ENCODE results near the gene TEP1.
"Not testable (repeated sequence)": the region's sequence is repeated elsewhere in the genome, so short reads cannot be mapped to it uniquely, and the experiment has no call there.

The TEP1 gene

GRCh38 chr14:20412876-20413743 is at the start of gene TEP1:
Gene TEP1, minus strand, starts transcription at chr14:20413501. Its CDS starts 5,062 bp downstream, at chr14:20408439.
- peak; percentile 92 for DNase-seq

- peak; percentile 100 for DNase-seq
These were observed 48.2 kb upstream of the TEP1 start, which contains the start of gene PIP4P1 for GRCh38 chr14:20461225-20462141. Gene PIP4P1, minus strand, starts transcription at chr14:20461434. Its CDS starts 109 bp downstream, at chr14:20461325.

- DNase-seq: peak; percentile 85
These were observed 47.3 kb upstream of the TEP1 start for GRCh38 chr14:20460458-20461224.

GRCh38 chr14:20458031-20458789 is 44.9 kb upstream of the TEP1 start:
- no peak for DNase-seq

- no peak for DNase-seq
These were observed 43.7 kb upstream of the TEP1 start for GRCh38 chr14:20456971-20457370.

- DNase-seq: no peak
These were observed 42.3 kb upstream of the TEP1 start for GRCh38 chr14:20455355-20456300.

- peak; percentile 99 for DNase-seq
These were observed 41.4 kb upstream of the TEP1 start, which contains the start of the genes APEX1 and OSGEP for GRCh38 chr14:20454516-20455354. Gene APEX1, plus strand, starts transcription at chr14:20455226. Its CDS starts 420 bp downstream, at chr14:20455646. Gene OSGEP, minus strand, starts transcription at chr14:20454812. Its CDS starts 129 bp downstream, at chr14:20454683.

- DNase-seq: not testable (repeated sequence)
These were observed 39.5 kb upstream of the TEP1 start for GRCh38 chr14:20452831-20453230.

GRCh38 chr14:20446889-20447288 is 33.6 kb upstream of the TEP1 start:
- DNase-seq: no peak

GRCh38 chr14:20443650-20444049 is 30.3 kb upstream of the TEP1 start:
- DNase-seq: not testable (repeated sequence)

GRCh38 chr14:20441461-20441860 is 28.2 kb upstream of the TEP1 start:
- DNase-seq: no peak

GRCh38 chr14:20440882-20441281 is 27.6 kb upstream of the TEP1 start:
- no peak for DNase-seq

- no peak for DNase-seq
These were observed 27.2 kb upstream of the TEP1 start for GRCh38 chr14:20440465-20440864.

- no peak for DNase-seq
These were observed 25.4 kb upstream of the TEP1 start for GRCh38 chr14:20438664-20439063.

- no peak for DNase-seq
These were observed 23.1 kb upstream of the TEP1 start for GRCh38 chr14:20436363-20436755.

- DNase-seq: no peak
These were observed 22.5 kb upstream of the TEP1 start, which contains the start of gene KLHL33 for GRCh38 chr14:20435582-20436362. Gene KLHL33, minus strand, starts transcription at chr14:20436166. Its CDS starts 355 bp downstream, at chr14:20435811.

- DNase-seq: no peak
These were observed 21.6 kb upstream of the TEP1 start for GRCh38 chr14:20434701-20435581.

Measured in activated effector memory CD4-positive, alpha-beta T cell treated with anti-CD3 and anti-CD28 coated beads, Interleukin-2, amount 50 U/mL, for 16 hours (primary cell).